Anterior cingulate cortex (tissue), 58 donors: ENCODE results near the gene ARL17B.
"Not testable (repeated sequence)": the region's sequence is repeated elsewhere in the genome, so short reads cannot be mapped to it uniquely, and the experiment has no call there.

Source experiments
- DNase-seq, 58 donors: peaks; one replicate each; lab custom pipeline; 2025; lab: John Stamatoyannopoulos, UW

The ARL17B gene

GRCh38 chr17:46291618-46292017, 69.9 kb downstream of the ARL17B start:
- DNase-seq, result not testable (repeated sequence)

- DNase-seq, result peak in 4 of 58 donors; percentile 4 to 55 (median 25)
Observed at GRCh38 chr17:46290906-46291546, 70.5 kb downstream of the ARL17B start.

GRCh38 chr17:46287587-46287986, 74.0 kb downstream of the ARL17B start:
- not testable (repeated sequence) for DNase-seq

GRCh38 chr17:46286764-46287221, 74.8 kb downstream of the ARL17B start:
- DNase-seq, result peak in 27 of 58 donors; percentile 5 to 92 (median 50)

- DNase-seq, result not testable (repeated sequence)
Observed at GRCh38 chr17:46285500-46285899, 76.1 kb downstream of the ARL17B start.

- DNase-seq, result not testable (repeated sequence)
Observed at GRCh38 chr17:46284467-46284866, 77.1 kb downstream of the ARL17B start.

GRCh38 chr17:46282635-46283034, 78.9 kb downstream of the ARL17B start:
- DNase-seq, result not testable (repeated sequence)

GRCh38 chr17:46281336-46281735, 80.2 kb downstream of the ARL17B start:
- DNase-seq, result not testable (repeated sequence)

- DNase-seq, result peak in 5 of 58 donors; percentile 11 to 35 (median 21)
Observed at GRCh38 chr17:46276728-46277479, 84.7 kb downstream of the ARL17B start.

- no peak for DNase-seq
Observed at GRCh38 chr17:46274238-46274637, 87.3 kb downstream of the ARL17B start.

GRCh38 chr17:46273541-46274236, 87.9 kb downstream of the ARL17B start:
- DNase-seq, result no peak

GRCh38 chr17:46270032-46270431, 91.5 kb downstream of the ARL17B start:
- DNase-seq, result no peak

GRCh38 chr17:46266656-46267544, 94.7 kb downstream of the ARL17B start:
- DNase-seq, result peak in 56 of 58 donors; percentile 38 to 96 (median 77)

- peak in 20 of 58 donors; percentile 25 to 96 (median 54) for DNase-seq
Observed at GRCh38 chr17:46266063-46266655, 95.4 kb downstream of the ARL17B start.

GRCh38 chr17:46264456-46265198, 96.9 kb downstream of the ARL17B start:
- DNase-seq, result no peak

- DNase-seq, result no peak
Observed at GRCh38 chr17:46262271-46262670, 99.3 kb downstream of the ARL17B start.

- DNase-seq, result peak in 3 of 58 donors; percentile 7 to 23 (median 18)
Observed at GRCh38 chr17:46259845-46260661, 101.5 kb downstream of the ARL17B start.

GRCh38 chr17:46256369-46256768, 105.2 kb downstream of the ARL17B start:
- not testable (repeated sequence) for DNase-seq
